HL-60 (cell line): ENCODE measurements around the gene LRRC55.
A peak's percentile ranks its signal among the peaks of the same experiment; 100 is the strongest.

Experiments used
- DNase-seq, 2 experiments: peaks; one replicate each; pipeline ENCODE4 v3.0.0-alpha.2; 2010 to 2020; ENCODE audit warnings: low read depth in 1 of 2, low spot score in 1 of 2
- H3K27ac ChIP-seq: fragments of 250-450 bp; sonication (Bioruptor Pico); replicated peaks from 2 replicates; pipeline ENCODE4 v1.5.1; 2020; ENCODE audit warnings: mild to moderate bottlenecking, moderate library complexity
- H3K27me3 ChIP-seq: fragments of 250-450 bp; sonication (Bioruptor Pico); 2 replicates; pipeline ENCODE4 v1.5.1; 2021; ENCODE audit warnings: mild to moderate bottlenecking, moderate library complexity; ENCODE audit not compliant: insufficient read depth, poor library complexity, severe bottlenecking
- H3K4me3 ChIP-seq: replicated peaks from 2 replicates; pipeline ENCODE4 v1.5.1; 2011; ENCODE audit warnings: mild to moderate bottlenecking, control low read depth, low read length; ENCODE audit not compliant: insufficient read depth
- CTCF ChIP-seq: IDR thresholded peaks from one replicate; pipeline ENCODE4 v1.5.1; 2011; ENCODE audit warnings: low read length, control low read depth, inconsistent platforms; ENCODE audit not compliant: insufficient read depth
- GABPA ChIP-seq: IDR thresholded peaks from 2 replicates; pipeline ENCODE4 v1.6.1; 2012; ENCODE audit warnings: low read depth
- POLR2AphosphoS5 ChIP-seq: IDR thresholded peaks from 2 replicates; pipeline ENCODE4 v1.6.1; 2012; ENCODE audit warnings: low read depth
- REST ChIP-seq: IDR thresholded peaks from 2 replicates; pipeline ENCODE4 v1.6.1; 2012; ENCODE audit warnings: low read depth; ENCODE audit not compliant: insufficient replicate concordance
- SPI1 ChIP-seq: IDR thresholded peaks from 2 replicates; pipeline ENCODE4 v1.6.1; 2012; ENCODE audit warnings: low read depth, mild to moderate bottlenecking, borderline replicate concordance

LRRC55 gene

GRCh38 chr11:57213342-57214097 is 31.8 kb downstream of the LRRC55 start:
- TF ChIP-seq GABPA (no peak), SPI1 (peak; percentile 88)
- Histone ChIP-seq H3K27ac (no peak overlapping the region), H3K27me3 (no peaks in the 10 kb centered on the region), H3K4me3 (no peak overlapping the region)
- DNase-seq = peak in 1 of 2 experiments; percentile 33

- no peak overlapping the region for H3K27ac ChIP-seq
- TF ChIP-seq GABPA (no peak), POLR2AphosphoS5 (no peak), CTCF (no peak), REST (no peak)
- no peak overlapping the region for H3K4me3 ChIP-seq
- no peaks in the 10 kb centered on the region for H3K27me3 ChIP-seq
- DNase-seq = no peak
Measured at GRCh38 chr11:57214098-57214417, 32.3 kb downstream of the LRRC55 start.

DNA sequence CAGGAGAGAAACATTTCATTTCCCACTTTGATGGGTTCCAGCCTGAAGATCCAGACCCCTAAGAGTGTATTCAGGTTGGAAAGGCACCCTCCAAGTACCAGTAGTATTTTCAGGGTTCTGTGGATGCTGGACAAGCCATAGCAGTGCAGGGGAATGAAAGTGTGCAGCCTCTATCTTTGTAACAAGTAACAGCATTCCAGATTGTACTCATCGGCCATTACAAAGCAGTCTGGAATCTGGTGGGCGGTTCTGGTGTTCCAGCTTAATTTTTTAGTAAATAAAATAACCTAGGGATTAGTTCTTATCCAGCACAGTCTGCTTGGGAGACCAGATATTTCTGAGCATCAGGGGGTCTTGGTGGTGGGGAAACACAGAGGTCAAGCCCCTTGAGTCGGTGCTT is 32.7 kb downstream of the LRRC55 start:
- TF ChIP-seq SPI1 (no peak), POLR2AphosphoS5 (no peak), REST (no peak), GABPA (no peak), CTCF (no peak)
- Histone ChIP-seq H3K27me3 (no peaks in the 10 kb centered on the region), H3K27ac (no peak overlapping the region), H3K4me3 (no peak overlapping the region)
- no peak for DNase-seq

GRCh38 chr11:57216463-57216862 is 34.7 kb downstream of the LRRC55 start:
- DNase-seq = no peak
- TF ChIP-seq SPI1 (no peak), REST (no peak), POLR2AphosphoS5 (no peak), GABPA (no peak), CTCF (no peak)
- H3K27me3 ChIP-seq = no peaks in the 10 kb centered on the region
- no peak overlapping the region for H3K27ac ChIP-seq
- no peak overlapping the region for H3K4me3 ChIP-seq
